NB4 (cell line): ENCODE measurements around the gene VAV3.

Experiments used
- DNase-seq: peaks from one replicate; pipeline ENCODE4 v3.0.0; 2010; ENCODE audit warnings: low read depth
- H3K4me3 ChIP-seq: one replicate; pipeline ENCODE4 v1.5.1; 2011; ENCODE audit warnings: mild to moderate bottlenecking, low read depth, low read length, moderate library complexity
- CTCF ChIP-seq: IDR thresholded peaks from one replicate; pipeline ENCODE4 v1.5.1; 2012; ENCODE audit warnings: low read depth, low read length
- MAX ChIP-seq: IDR thresholded peaks from 2 replicates; pipeline ENCODE4 v1.6.1; 2011; ENCODE audit warnings: low read depth, low read length
- MYC ChIP-seq: IDR thresholded peaks from 2 replicates; pipeline ENCODE4 v1.6.1; 2011; ENCODE audit warnings: low read depth, low read length
- POLR2A ChIP-seq: IDR thresholded peaks from 2 replicates; pipeline ENCODE4 v1.6.1; 2011; ENCODE audit warnings: mild to moderate bottlenecking; ENCODE audit not compliant: insufficient read length; ENCODE audit errors: extremely low read depth

VAV3 gene

GRCh38 chr1:107838056-107838455, 126.9 kb downstream of the VAV3 start:
- no peak overlapping the region for H3K4me3 ChIP-seq
- TF ChIP-seq CTCF (no peak), POLR2A (no peak), MAX (no peak), MYC (no peak)
- no peak for DNase-seq

- no peak for TF ChIP-seq CTCF
- no peak for TF ChIP-seq POLR2A
- no peak for TF ChIP-seq MYC
- no peak for TF ChIP-seq MAX
- DNase-seq: no peak
- no peak overlapping the region for H3K4me3 ChIP-seq
Measured at GRCh38 chr1:107835151-107835670, 129.8 kb downstream of the VAV3 start.

GRCh38 chr1:107833061-107833460, 131.9 kb downstream of the VAV3 start:
- no peak overlapping the region for H3K4me3 ChIP-seq
- no peak for DNase-seq
- TF ChIP-seq MYC: no peak
- TF ChIP-seq MAX: no peak
- TF ChIP-seq CTCF: no peak
- no peak for TF ChIP-seq POLR2A

- H3K4me3 ChIP-seq: no peak overlapping the region
- no peak for TF ChIP-seq POLR2A
- no peak for TF ChIP-seq MYC
- no peak for DNase-seq
Measured at GRCh38 chr1:107831921-107832320, 133.1 kb downstream of the VAV3 start.

- no peak for DNase-seq
- H3K4me3 ChIP-seq: no peak overlapping the region
- TF ChIP-seq MAX (no peak), MYC (no peak), CTCF (no peak), POLR2A (no peak)
Measured at GRCh38 chr1:107830526-107830925, 134.5 kb downstream of the VAV3 start.

- TF ChIP-seq MAX: no peak
- no peak for TF ChIP-seq MYC
- TF ChIP-seq CTCF: no peak
- TF ChIP-seq POLR2A: no peak
- H3K4me3 ChIP-seq: no peak overlapping the region
- peak; percentile 10 for DNase-seq
Measured at GRCh38 chr1:107830075-107830474, 134.9 kb downstream of the VAV3 start.
